Skeletal muscle tissue (tissue), 4 donors: Measurements from ENCODE around the gene MARCHF10. TPM values are rescaled to one million over a fixed set of nuclear protein-coding genes. Genes with fewer than 3 reads are reported as not detected.
"Not testable (repeated sequence)": the region's sequence is repeated elsewhere in the genome, so short reads cannot be mapped to it uniquely, and the experiment has no call there.

Experiments used
- H3K27ac ChIP-seq: one replicate; pipeline ENCODE4 v1.7.0; 2013; ENCODE audit warnings: mild to moderate bottlenecking, low read depth, low read length, inconsistent platforms
- H3K27me3 ChIP-seq, 3 donors: one replicate each; pipeline ENCODE4 v1.7.0; 2013; ENCODE audit warnings: low read length in 3 of 3; ENCODE audit not compliant: control insufficient read depth in 3 of 3, insufficient read depth in 3 of 3
- H3K36me3 ChIP-seq, 3 donors: one replicate each; pipeline ENCODE4 v1.7.0; 2013; ENCODE audit warnings: low read length in 3 of 3; ENCODE audit not compliant: control insufficient read depth in 3 of 3, insufficient read depth in 3 of 3
- H3K4me1 ChIP-seq, 3 donors: one replicate each; pipeline ENCODE4 v1.7.0; 2013; ENCODE audit warnings: low read length in 3 of 3, mild to moderate bottlenecking in 3 of 3; ENCODE audit not compliant: control insufficient read depth in 3 of 3, insufficient read depth in 3 of 3
- H3K4me3 ChIP-seq, 3 donors: one replicate each; pipeline ENCODE4 v1.7.0; 2013; ENCODE audit warnings: low read length in 3 of 3
- H3K9ac ChIP-seq, 3 donors: one replicate each; pipeline ENCODE4 v1.7.0; 2013; ENCODE audit warnings: low read length in 3 of 3, mild to moderate bottlenecking in 3 of 3, moderate library complexity in 2 of 3, low read depth in 1 of 3
- H3K9me3 ChIP-seq, 3 donors: one replicate each; pipeline ENCODE4 v1.7.0; 2013; ENCODE audit warnings: low read length in 3 of 3; ENCODE audit not compliant: control insufficient read depth in 3 of 3
- total RNA-seq: library from RNA; depleted of rRNA; stranded (reverse); fragments of >200 nt; gene quantifications from one replicate; pipeline ENCODE4 v1.2.3, GENCODE V29; 2014
- donor health status: Osteomylitis.

MARCHF10 gene
- total RNA-seq, 1 donor from 2014 or later = not detected

- no peak overlapping the region for H3K9ac ChIP-seq
- H3K4me3 ChIP-seq = no peak overlapping the region
- H3K27me3 ChIP-seq = peaks cover 0 to 3% (median 0%) of the 10 kb centered on the region in 3 donors
- H3K9me3 ChIP-seq = no peaks in the 10 kb centered on the region
- H3K27ac ChIP-seq = no peak overlapping the region
- no peaks in the 10 kb centered on the region for H3K4me1 ChIP-seq
- no peaks in the 10 kb centered on the region for H3K36me3 ChIP-seq
Measured at GRCh38 chr17:62791235-62791734, 16.8 kb downstream of the MARCHF10 start.

- H3K9me3 ChIP-seq = no peaks in the 10 kb centered on the region
- H3K4me3 ChIP-seq = no peak overlapping the region
- no peak overlapping the region for H3K27ac ChIP-seq
- H3K36me3 ChIP-seq = no peaks in the 10 kb centered on the region
- H3K9ac ChIP-seq = no peak overlapping the region
- no peaks in the 10 kb centered on the region for H3K4me1 ChIP-seq
- peaks cover 0 to 3% (median 0%) of the 10 kb centered on the region in 3 donors for H3K27me3 ChIP-seq
Measured at GRCh38 chr17:62790564-62790986, 17.5 kb downstream of the MARCHF10 start.

GRCh38 chr17:62787366-62787765, 20.7 kb downstream of the MARCHF10 start:
- no peaks in the 10 kb centered on the region for H3K36me3 ChIP-seq
- peaks cover 0 to 3% (median 0%) of the 10 kb centered on the region in 3 donors for H3K27me3 ChIP-seq
- H3K27ac ChIP-seq = no peak overlapping the region
- no peaks in the 10 kb centered on the region for H3K9me3 ChIP-seq
- no peak overlapping the region for H3K9ac ChIP-seq
- H3K4me1 ChIP-seq = no peaks in the 10 kb centered on the region
- H3K4me3 ChIP-seq = no peak overlapping the region

GRCh38 chr17:62786646-62787045, 21.5 kb downstream of the MARCHF10 start:
- H3K36me3 ChIP-seq = no peaks in the 10 kb centered on the region
- H3K4me1 ChIP-seq = no peaks in the 10 kb centered on the region
- no peak overlapping the region for H3K9ac ChIP-seq
- H3K4me3 ChIP-seq = no peak overlapping the region
- peaks cover 0 to 3% (median 0%) of the 10 kb centered on the region in 3 donors for H3K27me3 ChIP-seq
- no peak overlapping the region for H3K27ac ChIP-seq
- no peaks in the 10 kb centered on the region for H3K9me3 ChIP-seq

GRCh38 chr17:62785983-62786382, 22.1 kb downstream of the MARCHF10 start:
- H3K27me3 ChIP-seq, H3K9me3 ChIP-seq, H3K4me1 ChIP-seq, H3K9ac ChIP-seq, H3K27ac ChIP-seq, H3K4me3 ChIP-seq, H3K36me3 ChIP-seq: not testable (repeated sequence)

GRCh38 chr17:62782730-62783270, 25.3 kb downstream of the MARCHF10 start:
- peaks cover 0 to 2% (median 0%) of the 10 kb centered on the region in 3 donors for H3K27me3 ChIP-seq
- H3K36me3 ChIP-seq = no peaks in the 10 kb centered on the region
- H3K9ac ChIP-seq = no peak overlapping the region
- H3K4me3 ChIP-seq = no peak overlapping the region
- H3K9me3 ChIP-seq = no peaks in the 10 kb centered on the region
- no peak overlapping the region for H3K27ac ChIP-seq
- H3K4me1 ChIP-seq = peaks cover 0 to 4% (median 0%) of the 10 kb centered on the region in 3 donors

GRCh38 chr17:62781831-62782251, 26.3 kb downstream of the MARCHF10 start:
- Histone ChIP-seq H3K4me3 (no peak overlapping the region), H3K4me1 (peaks cover 0 to 4% (median 0%) of the 10 kb centered on the region in 3 donors), H3K36me3 (no peaks in the 10 kb centered on the region), H3K27ac (no peak overlapping the region), H3K27me3 (peaks cover 0 to 4% (median 0%) of the 10 kb centered on the region in 3 donors), H3K9ac (no peak overlapping the region), H3K9me3 (no peaks in the 10 kb centered on the region)

GRCh38 chr17:62781356-62781755, 26.8 kb downstream of the MARCHF10 start:
- no peak overlapping the region for H3K27ac ChIP-seq
- peaks cover 0 to 4% (median 0%) of the 10 kb centered on the region in 3 donors for H3K4me1 ChIP-seq
- no peak overlapping the region for H3K9ac ChIP-seq
- H3K9me3 ChIP-seq = no peaks in the 10 kb centered on the region
- no peaks in the 10 kb centered on the region for H3K36me3 ChIP-seq
- peaks cover 0 to 4% (median 0%) of the 10 kb centered on the region in 3 donors for H3K27me3 ChIP-seq
- H3K4me3 ChIP-seq = no peak overlapping the region

- Histone ChIP-seq H3K9ac (no peak overlapping the region), H3K27ac (no peak overlapping the region), H3K9me3 (no peaks in the 10 kb centered on the region), H3K4me1 (peaks cover 0 to 4% (median 0%) of the 10 kb centered on the region in 3 donors), H3K4me3 (no peak overlapping the region), H3K27me3 (peaks cover 0 to 4% (median 0%) of the 10 kb centered on the region in 3 donors), H3K36me3 (no peaks in the 10 kb centered on the region)
Measured at GRCh38 chr17:62780951-62781350, 27.2 kb downstream of the MARCHF10 start.

GRCh38 chr17:62780269-62780668, 27.8 kb downstream of the MARCHF10 start:
- no peak overlapping the region for H3K9ac ChIP-seq
- H3K27ac ChIP-seq = no peak overlapping the region
- no peaks in the 10 kb centered on the region for H3K9me3 ChIP-seq
- H3K4me1 ChIP-seq = peaks cover 0 to 4% (median 0%) of the 10 kb centered on the region in 3 donors
- H3K36me3 ChIP-seq = no peaks in the 10 kb centered on the region
- H3K4me3 ChIP-seq = no peak overlapping the region
- H3K27me3 ChIP-seq = peaks cover 0 to 4% (median 0%) of the 10 kb centered on the region in 3 donors
